Activated CD8-positive, alpha-beta memory T cell treated with anti-CD3 and anti-CD28 coated beads for 1 hour (primary cell): ENCODE results near the gene DYNLRB2.

Experiments used
- DNase-seq, 2 donors: peaks; one replicate each; pipeline ENCODE4 v3.0.0-alpha.2; 2020; ENCODE audit warnings: low read depth in 1 of 2; ENCODE audit errors: extremely low read depth in 1 of 2

Gene DYNLRB2

DNA sequence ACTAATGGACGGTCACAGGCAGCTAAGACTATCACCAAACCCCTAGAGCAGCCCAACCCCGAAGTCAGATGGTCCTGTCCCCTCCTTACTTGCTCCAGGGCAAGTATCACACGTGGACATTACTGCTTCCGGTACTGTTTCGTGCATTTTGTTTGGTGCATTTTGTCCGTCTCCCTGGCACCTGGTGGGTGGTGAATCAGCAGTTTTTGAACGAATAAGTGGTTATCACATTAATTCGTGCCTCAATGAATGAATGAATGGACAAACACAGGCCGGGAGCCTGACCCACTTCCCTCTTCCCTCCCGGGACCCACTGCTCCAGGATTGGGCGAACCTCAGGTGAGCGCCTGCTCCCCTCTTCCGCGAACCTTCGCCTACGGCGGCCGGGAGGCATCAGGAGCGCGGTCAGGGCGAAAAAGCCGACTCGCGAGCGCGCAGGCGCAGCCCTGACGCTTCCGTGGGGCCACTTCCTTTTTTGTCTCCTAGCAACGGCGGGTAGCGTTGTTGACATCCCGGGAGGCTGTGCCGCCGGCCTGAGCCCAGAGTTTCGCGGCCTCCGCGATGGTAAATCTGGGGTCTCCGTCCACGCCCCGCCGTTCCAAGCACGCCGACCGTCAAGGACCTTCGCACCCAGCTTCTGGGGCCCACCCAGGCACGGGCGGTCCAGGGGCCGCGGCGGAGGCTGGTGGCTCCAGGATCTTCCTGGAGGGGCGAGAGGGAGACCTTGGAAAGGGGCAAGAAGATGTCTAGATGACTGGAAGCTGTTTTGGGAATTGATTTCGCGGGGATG is at the start of gene DYNLRB2:
Gene DYNLRB2, plus strand, starts transcription at position 478 of the 790 bp plus-strand sequence. Its CDS starts 84 bp downstream, at position 562.
- peak; percentile 69 to 80 for DNase-seq

DNA sequence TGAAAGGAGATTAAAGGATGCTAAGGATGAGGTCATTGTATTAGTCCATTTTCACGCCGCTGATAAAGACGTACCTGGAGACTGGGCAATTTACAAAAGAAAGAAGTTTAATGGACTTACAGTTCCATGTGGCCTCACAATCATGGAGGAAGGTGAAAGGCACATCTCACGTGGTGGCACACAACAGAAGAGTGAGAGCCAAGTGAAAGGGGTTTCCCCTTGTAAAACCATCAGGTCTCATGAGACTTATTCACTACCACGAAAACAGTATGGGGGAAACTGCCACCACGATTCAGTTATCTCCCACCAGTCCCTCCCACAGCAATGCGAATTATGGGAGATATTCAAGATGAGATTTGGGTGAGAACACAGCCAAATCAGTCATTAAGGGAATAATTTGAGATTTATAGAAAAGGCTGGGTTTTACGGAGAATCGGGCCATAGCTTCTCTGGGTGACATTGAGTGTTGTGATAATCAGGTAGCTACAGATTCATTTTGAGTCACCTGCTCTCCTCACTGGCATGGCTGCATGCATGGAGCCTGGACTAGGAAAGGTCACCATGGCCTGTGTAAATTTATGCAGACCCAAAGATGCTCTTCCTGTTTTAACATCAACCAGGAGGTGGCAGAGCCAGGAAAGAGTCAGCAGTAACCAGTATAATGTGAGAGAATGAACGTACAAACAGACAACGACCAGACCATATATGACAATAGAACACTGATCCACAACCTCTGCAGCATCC is 40.5 kb upstream of the DYNLRB2 start:
- DNase-seq, result no peak

DNA sequence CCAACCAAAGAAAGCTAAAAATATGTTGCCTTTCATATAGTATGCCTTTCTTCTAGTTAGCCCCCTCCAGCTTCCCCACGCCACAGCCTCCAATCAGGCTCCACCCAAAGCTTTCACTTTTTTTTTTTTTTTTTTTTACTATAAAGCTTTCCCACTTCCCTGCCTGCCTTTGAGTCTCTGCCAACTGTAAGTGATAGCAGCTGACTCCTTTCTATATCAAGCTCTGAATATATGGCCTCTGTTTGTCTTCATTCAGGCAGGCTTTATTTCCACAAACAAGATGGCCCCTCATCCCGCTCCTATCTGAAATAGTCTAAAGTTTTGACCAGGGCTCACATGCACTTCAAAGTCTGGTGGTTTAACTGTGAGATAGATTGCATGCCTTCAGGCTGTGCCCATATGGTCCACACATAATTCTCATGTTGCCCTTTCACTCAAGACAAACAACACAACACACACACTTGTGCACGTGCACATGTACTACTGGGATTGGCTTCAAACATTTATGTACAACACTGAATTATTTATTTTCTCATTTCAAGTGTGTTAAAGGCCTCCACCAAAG is 39.8 kb upstream of the DYNLRB2 start:
- no peak for DNase-seq

DNA sequence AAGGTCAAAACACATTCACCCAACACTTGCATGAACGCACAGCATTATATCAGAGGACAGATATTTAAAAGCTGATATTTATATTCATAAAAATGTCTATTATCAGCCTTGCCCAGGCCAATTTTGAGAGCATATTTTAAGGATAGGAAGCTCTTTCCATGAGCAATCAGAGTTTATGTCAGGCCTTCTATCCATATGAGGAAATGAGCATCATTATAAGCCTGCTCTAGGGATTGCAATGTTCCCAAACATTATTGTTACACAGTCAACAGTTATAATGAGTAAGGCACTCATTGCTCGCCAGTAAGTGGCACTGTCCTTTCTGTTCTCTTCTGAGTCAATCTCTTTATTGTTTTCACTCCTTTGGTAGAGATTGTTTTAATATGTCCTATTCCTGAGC is 37.7 kb upstream of the DYNLRB2 start:
- no peak for DNase-seq

DNA sequence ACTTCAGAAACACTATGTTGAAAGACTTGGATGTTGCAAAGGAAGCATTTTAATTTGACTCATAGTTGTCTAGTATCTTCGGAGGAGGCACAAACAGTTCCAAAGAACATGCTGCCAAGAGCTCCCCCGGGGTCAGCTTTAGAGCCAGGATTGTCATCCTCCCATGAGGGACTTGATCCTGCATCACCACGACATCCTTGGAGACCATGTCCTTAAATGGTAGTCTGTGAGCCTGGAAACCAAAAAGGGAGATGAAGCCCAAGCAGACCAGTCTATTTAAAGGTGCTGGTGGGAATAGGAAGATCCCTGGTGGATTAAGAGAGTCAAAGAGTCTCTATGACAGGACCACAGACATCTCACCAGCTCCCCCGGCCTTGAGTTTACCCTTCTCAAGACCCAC is 33.3 kb upstream of the DYNLRB2 start:
- DNase-seq, result no peak

DNA sequence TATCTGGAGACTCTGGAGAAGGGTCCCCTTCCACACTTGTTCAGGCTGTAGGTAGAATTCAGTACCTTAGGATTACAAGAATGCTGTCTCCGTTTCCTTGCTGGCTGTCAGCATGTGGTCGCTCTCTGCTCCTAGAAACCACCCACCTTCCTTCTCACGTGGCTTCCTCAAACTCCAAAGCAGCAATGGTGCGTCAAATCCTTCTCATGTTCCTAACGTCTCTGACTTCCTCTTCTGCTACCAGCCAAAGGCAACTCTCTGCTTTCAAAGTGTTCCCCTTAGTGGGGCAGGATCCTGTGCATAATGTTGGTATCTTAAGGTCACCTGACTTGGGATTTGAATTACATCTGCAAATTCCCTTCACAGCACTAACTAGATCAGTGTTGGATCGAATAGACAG is 30.9 kb upstream of the DYNLRB2 start:
- no peak for DNase-seq

DNA sequence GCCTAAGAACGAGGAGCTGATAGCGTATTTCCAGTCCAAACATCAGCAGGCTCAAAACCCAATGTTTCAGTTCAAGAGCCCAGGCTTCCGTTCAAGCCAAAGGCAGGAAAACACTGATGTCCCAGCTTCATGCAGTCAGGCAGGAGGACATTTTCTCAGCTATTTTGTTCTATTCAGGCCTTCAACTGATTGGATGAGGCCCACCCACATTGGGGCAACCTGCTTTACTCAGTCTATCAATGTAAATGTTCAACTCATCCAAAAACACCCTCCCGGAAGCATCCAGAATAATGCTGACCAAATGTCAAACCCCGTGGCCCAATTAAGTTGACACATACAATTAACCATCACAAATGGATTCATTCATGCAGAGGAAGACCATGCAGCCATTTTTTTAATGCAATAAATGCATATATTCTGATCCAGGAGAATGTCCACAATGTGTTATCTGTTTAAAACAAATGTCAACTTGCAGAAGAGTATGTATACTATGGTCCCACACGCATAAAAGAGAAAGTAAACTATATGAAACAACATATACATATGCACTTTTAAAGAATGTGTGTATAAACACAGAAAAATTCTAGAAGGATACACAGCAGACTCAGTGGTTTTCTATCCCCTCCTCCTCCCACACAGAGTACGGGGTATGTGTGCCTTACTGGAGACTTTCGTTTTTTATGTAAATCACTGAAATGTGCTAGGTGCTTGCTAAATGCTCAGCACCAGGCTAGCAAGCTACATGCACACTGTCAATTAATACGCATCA is 28.8 kb upstream of the DYNLRB2 start:
- no peak for DNase-seq

DNA sequence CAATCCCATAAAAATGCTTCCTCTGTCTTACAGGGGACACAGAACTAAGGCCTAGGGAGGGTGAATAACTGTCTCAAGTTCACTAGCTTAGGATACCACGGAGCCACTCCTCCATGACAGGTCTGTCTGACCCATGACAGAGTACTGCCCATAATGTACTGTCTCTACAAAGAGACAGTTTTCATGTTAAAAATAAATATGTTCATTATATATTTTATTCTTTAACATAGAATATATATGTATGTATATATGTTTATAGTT is 28.3 kb upstream of the DYNLRB2 start:
- no peak for DNase-seq

DNA sequence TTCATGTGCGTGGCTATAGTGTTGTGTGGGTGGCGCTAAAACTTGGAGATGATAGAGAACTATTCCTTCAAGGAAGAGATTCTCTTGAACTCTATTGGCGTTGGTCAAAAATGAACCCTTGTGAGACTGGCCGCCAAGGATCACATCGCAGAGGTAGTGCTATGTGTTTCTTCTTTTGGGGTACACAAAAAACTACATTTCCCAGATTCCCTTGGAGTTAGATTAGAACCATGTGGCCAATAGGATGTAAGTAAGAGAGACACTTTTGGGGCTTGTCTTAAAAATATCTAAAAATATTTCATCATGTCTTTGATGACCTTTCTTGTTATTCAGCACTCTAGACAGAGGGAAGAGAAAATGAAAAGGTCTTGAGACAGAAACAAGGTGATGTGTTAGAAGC is 25.4 kb upstream of the DYNLRB2 start:
- DNase-seq, result no peak

DNA sequence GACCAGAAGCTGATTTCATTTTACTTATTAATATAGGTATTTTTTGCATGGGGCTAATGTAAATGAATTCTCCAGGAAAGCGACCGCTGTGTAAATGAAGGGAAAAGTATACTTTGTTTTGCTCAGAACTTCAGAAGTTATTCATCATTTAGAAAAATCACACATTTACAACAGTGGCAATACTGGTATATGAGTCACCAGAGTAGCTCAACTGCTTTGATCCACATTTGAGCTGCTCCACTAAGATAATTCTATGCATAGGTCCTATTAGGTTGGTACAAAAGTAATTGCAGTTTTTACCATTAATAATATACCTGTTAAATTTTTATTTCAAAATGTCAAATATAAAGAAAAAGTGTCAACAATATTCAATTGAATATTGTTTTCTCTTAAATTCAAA is 22.9 kb upstream of the DYNLRB2 start:
- DNase-seq, result no peak

DNA sequence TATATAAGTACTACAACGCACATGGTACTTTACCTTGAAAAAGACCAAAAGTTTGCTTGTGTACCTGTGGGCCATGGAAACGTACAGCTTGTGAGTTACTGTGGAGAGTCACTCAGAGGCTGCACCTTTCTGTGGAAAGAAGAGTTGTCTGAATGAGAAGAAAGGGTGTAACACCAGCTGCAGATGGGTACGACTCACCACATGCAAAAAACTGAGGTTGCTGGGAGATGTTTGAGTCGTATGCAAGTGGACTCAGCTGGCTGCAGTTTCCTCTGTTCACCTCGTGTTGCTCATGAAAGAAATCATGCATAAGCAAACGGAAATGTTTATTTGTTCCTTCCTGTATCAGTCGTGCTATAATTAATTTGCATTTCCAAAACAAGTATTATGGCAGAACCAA is 22.4 kb upstream of the DYNLRB2 start:
- no peak for DNase-seq

DNA sequence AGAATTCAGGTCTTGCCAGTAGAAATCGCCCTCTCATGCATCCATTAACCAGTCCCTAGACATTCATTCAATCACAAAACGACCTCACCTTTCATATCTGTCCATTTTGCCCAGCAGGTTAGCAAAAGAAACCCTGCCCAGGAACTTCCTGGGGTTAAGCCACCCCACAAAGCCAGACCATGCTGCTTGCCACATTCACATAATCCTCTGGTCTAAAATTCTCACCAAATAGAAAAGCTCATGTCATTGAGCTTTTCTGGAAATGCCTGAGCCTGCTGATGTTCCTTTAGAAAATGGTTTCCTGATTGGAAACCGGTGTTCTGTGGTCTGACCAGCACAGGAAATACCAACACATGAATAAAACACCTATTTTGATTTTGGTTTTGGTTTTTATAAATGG is 21.6 kb upstream of the DYNLRB2 start:
- no peak for DNase-seq

DNA sequence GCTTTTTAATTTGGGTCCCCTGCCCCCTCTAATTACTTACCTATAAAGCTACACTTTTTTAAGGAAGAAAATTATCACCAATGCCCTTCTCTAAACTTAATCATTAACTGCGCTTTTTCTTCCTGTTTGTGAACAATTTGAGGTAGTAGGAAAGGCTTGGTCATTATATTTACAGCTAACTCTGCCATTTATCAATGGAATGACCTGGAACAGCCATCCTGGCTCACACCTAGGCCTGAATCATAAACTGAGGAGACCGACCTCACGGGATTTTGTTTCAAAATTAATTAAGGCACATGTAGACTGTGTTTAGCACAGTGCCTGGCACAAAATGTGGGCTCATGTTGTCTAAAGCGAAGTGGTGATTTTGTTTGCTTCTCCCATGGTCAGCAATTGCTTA is 15.4 kb upstream of the DYNLRB2 start:
- DNase-seq, result no peak

DNA sequence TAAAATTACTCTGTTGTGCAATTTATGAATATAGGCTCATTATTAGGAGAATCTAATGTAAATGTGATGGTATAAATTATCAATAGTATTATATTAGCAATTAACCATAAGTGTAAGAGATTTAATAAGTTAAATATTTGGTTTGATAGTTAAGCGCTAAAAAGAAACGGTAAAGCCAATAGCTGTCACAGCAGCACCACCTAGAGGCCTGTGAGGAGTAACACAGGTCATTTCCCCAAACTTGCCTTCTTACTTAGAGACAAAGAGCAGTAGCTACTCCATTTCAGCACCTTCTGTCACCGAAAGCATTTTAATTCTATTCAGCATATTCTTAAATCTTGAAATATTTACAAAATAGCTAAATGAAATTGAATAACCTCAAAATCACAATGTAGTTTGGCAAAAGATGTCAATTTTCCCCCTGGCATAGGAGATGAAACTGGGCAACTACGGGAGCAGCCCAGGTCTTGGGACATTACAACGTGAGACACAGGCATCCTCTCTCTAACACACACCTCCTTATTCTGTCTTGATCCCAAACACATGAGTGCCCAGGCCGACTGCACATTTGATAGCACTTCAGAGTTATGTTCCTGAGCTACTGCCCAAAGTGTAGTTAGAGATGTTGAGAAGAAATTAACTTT is 14.3 kb upstream of the DYNLRB2 start:
- peak in 1 of 2 donors; percentile 12 for DNase-seq

DNA sequence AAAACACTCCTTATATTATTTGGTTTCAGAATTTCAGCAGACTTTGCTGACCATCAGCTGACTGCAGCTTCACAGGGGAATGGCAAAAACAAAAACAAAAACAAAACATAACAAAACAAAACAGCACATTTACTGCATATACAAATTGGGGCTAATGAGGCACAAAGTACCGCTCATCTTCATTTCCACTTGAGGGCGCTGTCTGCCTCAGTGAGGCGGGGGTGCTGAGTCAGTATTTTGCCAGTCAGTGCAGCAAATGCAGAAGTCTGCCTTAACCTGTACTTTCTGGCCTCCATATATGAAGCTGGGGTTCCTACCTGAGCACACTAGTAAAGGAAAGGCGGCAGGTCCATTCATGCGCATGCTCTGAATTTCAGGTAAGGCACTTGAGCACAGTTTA is 13.5 kb upstream of the DYNLRB2 start:
- DNase-seq, result no peak

DNA sequence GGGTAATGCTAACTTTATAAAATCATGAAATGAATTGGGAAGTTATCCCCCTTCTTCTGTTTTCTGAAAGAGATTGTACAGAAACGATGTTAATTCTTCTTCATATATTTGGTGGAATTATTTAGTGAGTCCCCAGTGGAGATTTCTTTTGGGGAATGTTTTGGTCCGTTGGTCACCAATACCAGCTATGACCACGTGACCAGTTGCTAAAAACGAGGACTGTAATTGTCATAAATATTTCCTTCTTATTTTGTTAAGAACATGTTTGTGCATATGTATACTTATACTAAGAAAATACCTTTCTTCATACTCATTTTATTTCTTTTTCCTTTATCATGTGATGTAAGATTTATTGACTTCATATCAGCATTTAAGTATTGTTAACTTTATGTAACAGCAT is 10.3 kb upstream of the DYNLRB2 start:
- no peak for DNase-seq

DNA sequence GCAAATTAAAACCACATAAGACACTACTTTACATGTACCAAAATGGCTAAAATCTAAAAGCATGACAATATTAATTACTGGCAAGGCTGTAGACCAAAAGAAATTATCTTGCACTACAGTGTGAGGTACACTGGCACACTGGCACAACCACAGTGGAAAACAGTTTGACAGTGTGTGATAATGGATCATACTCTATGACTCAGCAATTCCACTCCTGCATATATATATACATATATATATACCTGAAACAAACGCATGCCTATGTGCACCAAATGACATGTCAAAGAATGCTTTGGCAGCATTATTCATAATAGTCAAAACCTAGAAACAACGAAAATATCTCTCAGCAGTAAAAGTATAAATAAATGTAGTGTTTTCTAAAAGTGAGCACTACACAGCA is 4.6 kb upstream of the DYNLRB2 start:
- no peak for DNase-seq

DNA sequence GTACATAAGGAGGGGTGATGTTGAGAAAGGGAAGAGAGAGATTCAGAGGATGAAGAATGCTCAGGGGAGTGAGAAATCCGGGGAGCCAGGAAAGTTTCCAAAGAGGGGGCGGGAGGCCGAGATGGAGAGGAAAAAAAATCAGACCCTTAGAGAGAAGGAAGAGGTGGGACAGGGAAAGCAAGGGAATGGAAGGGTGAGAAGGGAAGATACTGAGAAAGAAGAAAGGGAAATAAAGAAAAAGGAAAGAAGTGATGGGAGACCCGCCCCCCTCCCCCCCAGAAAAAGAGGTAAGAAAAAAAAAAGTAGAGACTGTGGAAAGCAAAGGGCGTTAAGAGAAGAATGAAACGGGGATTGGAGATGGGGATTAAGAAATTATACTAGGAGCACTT is 507 bp downstream of the DYNLRB2 start:
- no peak for DNase-seq

DNA sequence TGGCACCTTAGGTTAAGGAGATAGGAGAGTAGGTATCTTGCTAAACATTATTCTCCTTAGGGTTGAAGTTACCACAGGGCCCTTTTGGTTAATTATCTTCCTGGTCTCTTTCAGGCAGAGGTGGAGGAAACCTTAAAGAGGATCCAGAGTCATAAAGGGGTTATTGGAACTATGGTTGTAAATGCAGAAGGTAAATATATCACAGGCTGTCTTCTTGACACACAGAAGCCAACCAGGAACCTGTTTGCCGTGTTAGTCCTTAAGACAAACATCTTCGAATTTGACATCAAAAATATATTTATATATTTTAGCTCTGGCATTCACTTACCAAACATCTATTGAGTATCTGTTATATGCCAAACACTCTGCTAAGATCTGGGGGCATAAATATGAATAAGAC is 2.4 kb downstream of the DYNLRB2 start:
- DNase-seq, result no peak

DNA sequence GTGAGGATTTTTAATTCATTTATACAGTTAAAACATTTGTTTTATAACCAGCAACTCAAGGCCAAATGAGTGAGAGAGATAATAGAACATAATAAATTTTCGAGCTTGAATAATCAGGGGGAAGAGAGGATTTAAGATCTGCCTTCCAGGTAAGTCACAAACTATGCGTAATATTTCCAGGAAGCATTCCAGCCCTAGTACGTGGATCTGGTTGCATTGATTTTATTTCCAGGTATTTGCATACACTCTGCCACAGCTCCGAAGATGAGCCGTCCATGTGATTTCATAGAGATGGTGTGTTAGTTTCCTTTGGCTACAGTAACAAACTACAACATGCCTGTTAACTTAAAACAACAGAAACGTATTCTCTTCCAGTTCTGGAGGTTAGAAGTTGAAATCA is 3.5 kb downstream of the DYNLRB2 start:
- no peak for DNase-seq

DNA sequence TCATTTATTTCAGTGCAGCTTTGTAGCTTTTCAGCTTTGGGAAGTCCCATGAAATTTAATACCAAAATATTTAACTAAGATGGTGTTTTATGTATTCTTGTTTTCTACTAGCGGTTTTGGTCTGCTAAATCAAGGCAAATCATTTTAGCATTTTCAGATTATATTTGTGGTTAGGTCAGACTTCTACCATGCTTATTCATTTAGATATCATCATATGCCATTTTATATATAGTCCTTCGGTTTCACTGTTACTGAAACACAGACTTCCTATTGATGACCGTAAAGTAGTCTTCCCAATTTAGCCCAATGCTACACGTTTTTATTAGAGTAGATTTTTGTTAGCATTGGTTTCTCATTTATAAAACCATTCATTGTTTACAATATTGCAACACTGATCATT is 5.5 kb downstream of the DYNLRB2 start:
- DNase-seq, result no peak
